NCI-H345 (cell line): Measurements from ENCODE around the gene PTH.
A peak's percentile ranks its signal among the peaks of the same experiment; 100 is the strongest.

ENCODE experiments used
- DNase-seq: peaks from one replicate; lab custom pipeline; 2025; lab: John Stamatoyannopoulos, UW

The PTH gene

DNA sequence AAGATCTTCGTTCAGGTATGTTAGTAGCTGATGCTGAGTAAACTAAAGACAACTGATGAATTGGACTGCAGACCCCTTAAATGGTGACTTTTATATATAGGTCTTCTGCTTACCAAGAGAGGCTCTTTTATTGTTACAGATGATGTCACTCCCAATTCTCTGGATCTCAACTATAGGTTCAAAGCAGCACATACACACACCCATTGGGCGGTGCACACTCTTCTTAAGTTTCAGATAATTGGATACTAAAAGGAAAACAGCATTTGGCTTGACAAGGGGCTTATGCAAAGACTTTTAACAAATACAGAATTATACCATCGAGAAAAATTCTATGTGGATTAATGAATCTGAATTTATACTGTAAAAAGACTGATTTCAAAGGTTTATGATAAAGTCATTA is at the start of gene PTH:
Gene PTH (minus strand): TSS at position 69 of the 400 bp plus-strand sequence. CDS start 3,142 bp downstream, outside the sequence.
- DNase-seq, result no peak

DNA sequence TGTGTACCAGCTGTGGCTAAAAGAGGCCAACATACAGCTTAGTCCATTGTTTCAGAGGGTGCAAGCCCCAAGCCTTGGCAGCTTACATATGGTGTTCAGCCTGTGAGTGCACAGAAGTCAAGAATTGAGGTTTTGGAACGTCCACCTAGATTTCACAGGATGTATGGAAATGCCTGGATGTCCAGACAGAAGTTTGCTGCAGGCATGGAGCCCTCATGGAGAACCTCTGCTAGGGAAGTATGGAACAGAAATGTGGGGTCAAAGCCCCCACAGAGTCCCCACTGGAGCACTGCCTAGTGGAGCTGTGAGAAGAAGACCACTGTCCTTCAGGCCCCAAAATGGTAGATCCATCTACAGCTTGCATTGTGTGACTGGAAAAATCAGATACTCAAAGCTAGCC is 42.2 kb upstream of the PTH start:
- DNase-seq, result no peak

DNA sequence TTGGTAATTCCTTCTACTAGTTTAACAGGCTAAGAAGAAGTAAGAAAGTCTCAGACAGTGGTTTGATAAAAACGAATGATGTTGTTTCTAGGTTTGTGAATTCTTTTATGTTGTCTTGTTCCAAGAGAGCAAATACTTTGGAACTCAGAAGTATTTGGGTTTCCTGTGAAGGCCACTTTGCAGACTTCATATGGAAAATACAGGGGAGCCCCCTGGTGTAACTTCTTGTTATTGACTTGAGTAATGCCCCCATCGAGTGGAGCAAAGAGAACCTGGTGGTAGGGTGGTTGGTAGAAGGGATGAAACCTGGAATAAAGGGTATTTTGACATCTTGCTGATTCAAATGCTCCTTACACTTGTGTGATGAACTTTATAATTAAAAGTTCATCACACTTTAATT is 40.0 kb upstream of the PTH start:
- no peak for DNase-seq

DNA sequence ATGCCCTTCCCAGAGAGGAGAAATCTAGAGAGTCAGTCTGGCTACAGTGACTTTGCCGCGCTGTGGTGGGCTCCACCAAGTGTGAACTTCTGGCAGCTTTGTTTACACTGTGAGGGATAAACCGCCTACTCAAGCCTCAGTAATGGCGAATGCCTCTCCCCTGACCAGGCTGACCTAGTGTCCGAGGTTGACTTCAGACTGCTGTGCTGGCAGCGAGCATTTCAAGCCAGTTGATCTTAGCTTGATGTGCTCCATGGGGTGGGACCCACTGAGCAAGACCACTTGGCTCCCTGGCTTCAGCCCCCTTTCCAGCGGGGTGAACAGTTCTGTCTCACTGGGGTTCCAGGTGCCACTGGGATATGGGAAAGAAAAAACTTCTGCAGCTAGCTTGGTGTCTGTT is 38.6 kb upstream of the PTH start:
- no peak for DNase-seq

DNA sequence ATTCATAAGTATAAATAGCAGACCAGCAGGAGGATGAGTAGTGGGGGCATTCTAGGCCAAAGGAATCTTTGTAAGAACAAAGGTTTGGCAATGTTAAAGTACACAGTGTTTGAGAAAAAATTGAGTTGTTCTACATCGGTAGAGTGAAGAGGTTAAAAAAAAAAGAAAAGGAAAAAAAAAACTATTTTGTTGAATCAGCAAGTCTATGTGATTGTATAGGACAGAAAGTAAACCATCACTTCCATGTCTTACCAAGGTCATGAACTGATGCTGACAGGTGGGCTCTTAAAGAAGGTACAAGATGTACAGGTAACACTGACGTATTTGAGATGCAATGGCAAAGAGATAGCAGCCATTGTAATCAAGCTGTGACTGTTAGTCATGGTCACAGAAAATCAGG is 29.5 kb upstream of the PTH start:
- no peak for DNase-seq

DNA sequence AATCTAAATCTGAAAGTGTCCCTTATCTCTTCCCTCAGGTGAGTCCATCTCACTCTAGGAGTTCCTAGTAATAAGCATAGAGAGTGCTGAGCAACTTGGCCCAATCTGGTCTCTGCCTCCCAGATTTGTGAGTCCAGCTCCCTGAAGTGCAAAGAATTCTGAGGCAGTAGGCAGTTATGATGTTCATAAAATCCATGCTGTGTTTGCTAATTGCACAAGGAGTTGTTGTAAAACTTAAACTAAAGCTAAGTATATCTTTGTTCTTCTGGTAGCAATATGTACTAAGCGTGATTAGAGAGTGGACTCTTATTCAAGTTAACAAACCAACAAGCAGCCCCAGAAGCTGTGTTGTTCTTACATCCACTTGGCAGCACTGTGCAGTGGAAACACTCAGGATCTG is 7.6 kb upstream of the PTH start:
- DNase-seq, result no peak

DNA sequence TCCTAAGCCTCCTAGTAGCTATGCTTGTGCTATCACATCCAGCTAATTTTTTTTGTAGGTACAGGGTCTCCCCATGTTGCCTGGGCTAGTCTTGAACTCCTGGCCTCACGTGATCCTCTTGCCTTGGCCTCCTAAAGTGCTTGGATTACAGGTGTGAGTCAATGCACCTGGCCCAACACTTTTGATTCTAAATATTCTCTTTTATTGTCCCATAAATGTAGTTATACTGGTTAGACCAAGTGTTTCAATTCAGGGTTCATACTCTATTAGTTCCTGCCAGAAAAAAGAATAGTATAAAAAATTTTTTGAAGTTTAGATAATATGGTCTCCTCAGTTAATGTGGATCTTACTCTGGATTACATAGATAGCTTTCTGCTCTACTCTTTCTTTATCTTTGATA is 6.7 kb upstream of the PTH start:
- no peak for DNase-seq

DNA sequence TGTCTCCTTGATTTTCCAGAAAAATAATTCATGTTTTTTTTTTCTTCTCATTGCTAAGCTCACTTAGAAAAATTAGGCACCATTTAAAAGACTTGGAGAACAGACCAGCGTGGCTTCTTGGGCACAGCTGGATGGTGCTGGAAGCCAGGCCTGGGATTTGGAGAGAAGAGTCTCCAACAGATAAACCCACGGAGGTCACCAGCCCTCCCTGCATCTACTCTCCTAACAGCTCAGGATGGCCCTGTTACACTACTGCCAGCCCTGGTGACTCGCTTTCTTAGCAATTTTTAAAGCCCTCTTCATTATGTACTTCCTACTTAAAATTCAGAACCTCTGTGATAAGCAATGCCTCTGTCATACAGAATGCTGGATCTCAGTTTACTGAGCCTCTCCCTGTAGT is 1.7 kb downstream of the PTH start:
- no peak for DNase-seq

DNA sequence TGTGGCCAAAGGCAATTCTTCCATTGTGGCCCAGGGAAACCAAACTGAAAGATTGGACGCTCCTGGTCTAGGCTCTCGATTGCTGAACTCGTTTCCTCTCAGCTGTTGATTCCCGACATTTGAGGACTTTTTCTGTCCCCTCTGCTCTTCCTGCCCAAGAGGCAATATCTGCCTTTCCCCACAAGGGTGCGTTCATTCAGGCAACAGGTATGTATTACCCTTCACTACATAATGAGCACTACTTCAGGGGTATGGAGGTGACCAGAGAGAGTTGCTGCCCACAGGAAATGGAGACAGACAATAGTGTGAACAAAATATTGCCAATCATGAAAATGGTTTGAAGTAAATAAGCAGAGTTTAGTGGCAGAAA is 8.2 kb downstream of the PTH start:
- no peak for DNase-seq

DNA sequence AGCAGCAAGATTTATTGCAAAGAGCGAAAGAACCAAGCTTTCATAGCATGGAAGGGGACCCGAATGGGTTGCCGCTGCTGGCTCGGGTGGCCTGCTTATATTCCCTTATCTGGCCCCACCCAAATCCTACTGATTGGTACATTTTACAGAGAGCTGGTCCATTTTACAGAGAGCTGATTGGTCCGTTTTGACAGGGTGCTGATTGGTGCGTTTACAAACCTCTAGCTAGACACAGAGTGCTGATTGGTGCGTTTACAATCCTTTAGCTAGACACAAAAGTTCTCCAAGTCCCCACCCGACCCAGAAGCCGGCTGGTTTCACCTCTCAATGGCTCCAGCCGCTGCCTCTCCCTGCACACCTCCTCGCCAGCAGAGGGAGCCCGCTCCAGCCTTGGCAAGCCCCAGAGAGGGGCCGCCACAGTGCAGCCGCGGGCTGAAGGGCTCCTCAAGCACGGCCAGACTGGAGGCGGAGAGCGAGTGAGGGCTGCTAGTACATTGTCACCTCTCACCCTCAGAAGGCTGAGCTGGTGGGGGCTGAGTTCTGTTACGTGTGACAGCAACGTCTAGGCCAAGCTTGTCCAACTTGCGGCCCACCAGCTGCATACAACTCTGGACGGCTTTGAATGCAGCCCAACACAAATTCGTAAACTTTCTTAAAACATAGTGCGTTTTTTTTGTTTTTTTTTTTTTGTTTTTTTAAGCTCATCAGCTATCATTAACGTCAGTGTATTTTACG is 8.7 kb downstream of the PTH start:
- no peak for DNase-seq

DNA sequence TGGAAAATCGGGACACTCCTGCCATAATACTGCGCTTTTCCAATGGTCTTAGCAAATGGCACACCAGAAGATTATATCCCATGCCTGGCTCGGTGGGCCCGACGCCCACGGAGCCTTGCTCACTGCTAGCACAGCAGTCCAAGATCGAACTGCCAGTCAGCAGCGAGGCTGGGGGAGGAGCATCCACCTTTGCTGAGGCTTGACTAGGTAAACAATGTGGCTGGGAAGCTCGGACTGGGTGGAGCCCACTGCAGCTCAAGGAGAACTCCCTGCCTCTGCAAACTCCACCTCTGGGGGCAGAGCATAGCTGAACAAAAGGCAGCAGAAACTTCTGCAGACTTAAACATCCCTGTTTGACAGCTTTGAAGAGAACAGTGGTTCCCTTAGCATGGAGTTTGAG is 15.6 kb downstream of the PTH start:
- DNase-seq, result no peak

DNA sequence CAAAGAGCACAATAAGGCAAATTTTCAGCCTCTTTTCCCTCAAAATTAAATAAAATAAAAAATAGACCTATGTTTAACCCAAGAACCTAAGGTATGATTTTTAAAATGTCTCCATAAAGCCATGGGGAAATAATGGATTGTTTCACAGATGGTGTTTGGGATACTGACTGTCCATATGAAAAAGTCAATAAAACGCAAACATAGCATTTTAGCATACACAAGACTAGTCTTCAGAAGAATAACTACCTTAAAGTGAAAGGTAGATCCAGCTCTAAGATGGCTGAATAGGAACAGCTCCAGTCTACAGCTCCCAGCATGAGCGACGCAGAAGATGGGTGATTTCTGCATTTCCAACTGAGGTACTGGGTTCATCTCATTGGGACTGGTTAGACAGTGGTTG is 16.1 kb downstream of the PTH start:
- DNase-seq, result no peak

DNA sequence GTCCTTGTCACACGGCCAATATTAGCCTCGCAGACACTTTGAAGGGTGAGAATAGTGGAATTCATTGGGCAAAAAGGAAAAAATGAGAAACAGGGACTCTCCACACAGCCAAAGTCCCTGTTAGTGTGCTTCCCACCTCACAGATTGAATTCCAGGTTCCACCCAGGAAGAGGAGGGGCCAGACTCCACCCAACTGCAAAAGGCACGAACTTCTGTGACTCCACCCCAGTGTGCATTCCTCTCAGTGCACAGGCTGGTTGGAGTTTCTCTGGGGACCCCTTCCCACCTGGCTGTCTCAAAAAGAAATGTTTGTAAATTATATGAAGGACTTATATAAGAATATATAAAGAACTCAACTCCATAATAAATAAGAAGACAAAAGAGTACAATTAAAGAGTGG is 20.7 kb downstream of the PTH start:
- no peak for DNase-seq

DNA sequence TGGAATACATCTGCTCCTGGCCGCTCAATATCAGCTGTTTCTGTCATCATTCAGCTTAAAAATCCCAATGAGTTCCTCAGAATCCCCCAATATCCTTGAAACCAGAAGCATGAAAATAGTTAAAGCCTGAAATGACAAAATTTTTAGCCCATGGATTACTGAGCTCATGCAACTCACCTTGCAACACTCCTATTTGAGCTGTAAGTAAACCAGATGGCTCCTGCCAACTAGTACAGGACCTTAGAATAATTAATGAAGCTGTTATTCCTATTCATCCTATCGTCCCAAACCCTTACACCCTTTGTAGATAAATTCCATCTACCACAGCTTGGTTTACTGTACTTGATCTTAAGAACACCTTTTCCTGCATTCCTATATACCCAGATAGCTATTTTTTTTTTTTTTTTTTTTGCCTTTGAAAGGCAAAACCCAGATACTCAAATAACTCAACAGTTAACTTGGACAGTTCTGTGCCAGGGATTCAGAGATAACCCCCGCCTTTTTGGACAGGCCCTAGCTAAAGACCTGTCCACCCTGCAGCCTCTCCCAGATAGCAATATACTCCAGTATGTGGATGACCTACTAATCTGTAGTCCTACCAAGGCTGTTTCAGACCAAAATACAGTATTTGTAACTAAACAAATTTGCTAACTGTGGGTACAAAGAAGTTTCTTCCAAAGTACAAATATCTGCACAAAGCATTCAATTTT is 22.6 kb downstream of the PTH start:
- no peak for DNase-seq

DNA sequence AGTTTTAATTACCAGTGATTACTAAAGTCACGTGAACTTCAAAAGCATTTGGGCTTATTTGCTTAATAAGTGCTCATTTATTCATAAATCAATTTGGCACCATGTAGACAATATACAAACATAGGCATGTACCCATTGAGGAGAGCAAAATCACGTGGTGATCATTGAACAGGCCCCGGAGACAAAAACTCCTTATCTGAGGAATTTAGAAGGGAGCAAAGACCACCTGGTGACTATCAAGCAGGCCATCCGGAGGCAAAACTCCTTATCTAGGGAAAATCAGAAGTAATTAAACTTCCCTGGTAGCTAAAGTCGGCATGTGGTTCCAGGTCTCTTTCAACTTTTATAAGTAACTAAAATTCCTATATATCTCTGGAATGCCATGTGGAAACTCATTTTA is 27.0 kb downstream of the PTH start:
- no peak for DNase-seq

DNA sequence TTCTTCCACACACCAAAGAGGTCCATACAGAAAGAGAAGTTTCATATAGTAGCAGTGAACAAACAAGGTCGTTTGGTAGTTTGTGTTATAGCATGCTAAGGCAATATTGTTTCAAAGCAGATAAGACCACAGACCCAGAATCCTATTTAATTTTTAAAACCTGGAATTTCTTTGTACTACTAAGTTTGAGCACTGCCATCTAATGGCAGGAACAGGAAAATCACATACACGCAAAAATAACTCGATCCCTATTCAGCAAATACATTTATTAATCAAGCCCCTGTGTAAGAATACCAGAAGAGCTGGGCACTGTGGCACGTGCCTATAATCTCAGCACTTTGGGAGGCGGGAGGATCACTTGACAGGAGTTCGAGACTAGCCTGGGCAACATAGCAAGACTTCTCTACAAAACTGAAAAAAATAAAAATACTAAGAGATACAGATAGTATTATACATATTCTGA is 29.9 kb downstream of the PTH start:
- peak; percentile 40 for DNase-seq

DNA sequence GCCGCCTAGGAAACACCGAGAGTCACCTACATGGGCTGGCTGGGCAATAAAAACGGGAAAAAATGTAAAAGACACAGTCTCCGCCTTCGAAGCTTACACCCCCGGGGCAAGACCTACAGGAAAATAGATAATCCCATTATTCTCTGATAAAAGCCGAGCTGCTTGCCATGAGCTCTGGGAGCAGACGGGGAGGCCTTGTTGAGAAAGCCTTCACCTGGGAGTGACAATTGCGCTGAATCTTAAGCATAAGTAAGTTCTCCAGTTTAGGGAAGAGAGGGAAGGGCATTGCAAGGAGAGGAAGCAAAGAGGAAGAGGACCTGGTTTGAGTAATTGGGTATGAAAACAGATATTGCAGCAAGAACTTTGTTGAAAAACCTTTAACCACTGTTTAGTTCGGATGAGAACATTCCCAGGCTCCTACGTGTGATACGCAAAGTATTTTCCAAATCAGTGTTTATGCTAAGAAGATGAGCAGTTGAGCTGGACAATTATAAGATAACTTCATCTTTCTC is 32.0 kb downstream of the PTH start:
- DNase-seq, result no peak

DNA sequence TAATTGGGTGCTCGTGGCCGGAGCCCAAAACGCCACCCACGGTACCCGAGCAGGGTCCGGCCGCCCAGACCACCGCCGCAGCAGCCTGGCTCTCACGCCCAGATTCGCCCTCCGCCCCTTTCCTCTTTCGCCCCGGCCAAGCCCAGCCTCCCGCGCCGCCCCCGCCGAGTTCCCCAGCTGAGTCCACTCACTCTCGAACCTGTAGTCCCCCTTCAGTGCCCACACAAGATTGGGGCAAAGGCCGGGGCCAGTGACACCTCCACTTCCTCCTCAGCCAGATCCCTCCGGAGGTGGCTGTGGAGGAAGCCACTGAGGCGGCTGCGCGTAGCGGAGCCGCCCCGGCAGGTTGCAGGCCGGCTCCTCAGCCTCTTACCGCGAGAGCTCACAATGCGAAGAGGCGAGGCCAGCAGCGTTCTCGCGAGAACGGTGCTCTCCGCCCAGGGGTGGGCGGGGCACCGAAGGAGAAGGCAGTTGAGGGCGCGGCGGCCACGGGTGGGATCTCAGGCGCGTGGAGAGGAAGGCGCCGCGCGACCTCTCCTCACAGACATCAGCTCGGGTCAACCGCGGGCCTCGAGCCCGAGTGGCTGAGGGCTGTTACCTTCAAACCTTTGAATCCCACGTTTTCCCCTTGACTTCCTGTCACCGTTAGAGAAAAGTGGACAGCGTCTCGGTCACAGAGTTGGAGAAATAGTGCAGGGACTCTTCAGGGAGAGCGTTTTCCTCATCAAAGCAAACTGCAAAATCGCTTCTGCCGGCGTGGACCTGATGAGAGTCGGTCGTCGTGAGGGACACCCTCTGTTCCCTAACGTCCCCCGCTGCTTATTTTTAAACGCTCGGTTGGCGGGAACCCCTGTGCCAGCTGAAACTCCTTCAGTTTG is 32.7 kb downstream of the PTH start, which contains the start of gene BTBD10:
Gene BTBD10 (minus strand): TSS at position 322 of the 878 bp plus-strand sequence. CDS start 18,098 bp downstream, outside the sequence.
- DNase-seq, result peak; percentile 96

DNA sequence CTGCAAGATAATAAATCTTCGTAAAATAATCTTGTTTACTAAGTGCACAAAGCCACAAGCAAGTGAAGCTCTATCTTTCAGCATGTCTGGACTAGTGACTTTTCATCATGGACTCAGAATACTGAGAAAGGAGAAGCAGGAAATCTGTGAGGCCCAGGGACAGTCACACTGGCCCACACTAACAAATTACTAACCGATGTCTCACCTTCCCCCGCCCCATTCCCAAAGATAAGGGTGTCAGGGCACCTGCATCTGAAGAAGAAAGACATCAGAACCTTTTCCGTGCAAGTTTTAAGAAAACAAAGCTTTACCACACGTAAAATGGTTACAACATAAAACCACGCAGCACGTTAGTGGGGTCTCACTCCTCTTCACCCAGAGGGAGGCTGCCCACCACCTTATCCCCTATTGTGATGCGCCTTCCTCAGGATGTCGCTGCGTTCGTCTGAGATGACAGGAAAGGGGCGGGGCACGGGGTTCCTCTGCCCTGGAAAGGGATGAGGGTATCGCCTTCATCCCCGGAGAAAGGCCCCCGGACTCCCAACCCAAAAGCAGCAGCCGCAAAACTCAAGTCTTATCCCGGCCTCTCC is 33.4 kb downstream of the PTH start:
- DNase-seq, result peak; percentile 58

DNA sequence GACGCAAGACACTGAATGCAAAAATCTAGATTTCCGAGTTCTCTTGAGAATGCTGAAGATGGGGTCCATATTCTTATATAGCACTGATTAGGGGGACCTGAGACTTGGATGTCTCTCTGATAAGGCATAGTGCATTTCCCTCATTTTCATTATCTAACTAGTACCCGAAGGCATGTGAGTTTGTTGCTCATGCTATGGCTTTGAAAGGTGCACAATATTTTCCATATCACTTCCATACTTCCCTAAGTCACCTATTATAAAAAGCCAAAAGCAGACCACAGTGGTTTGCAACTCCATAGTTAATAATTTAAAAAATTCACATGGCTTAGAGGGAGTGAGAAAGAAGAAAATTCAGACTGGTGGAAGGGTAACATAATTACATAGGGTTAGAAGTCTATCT is 34.5 kb downstream of the PTH start:
- DNase-seq, result no peak

DNA sequence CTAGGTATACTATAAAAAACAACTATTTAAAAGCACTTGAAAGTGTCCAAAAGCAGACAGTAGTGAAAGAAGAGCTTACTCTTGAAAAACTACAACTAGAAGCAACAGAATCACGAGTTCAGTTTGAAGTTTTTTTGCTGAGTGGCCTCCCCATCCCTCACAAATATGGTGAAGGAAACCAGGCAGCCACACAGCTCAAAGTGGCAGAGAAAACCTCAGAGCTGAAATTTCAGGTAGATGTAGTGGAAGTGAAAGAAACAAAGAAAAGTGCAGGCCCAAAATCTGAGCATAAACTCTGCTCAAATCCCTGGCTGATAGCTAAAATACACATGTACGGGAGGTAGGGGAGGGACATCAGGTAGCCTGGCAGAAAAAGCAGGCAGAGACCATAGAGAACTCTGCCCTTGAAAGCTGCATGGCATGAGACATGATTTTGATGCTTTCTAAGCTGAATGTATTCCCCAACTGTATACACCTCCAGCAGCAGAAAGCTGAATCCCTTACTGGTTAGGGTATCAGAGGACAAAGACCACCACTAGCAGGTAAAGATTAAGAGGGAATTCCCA is 44.9 kb downstream of the PTH start:
- DNase-seq, result no peak

DNA sequence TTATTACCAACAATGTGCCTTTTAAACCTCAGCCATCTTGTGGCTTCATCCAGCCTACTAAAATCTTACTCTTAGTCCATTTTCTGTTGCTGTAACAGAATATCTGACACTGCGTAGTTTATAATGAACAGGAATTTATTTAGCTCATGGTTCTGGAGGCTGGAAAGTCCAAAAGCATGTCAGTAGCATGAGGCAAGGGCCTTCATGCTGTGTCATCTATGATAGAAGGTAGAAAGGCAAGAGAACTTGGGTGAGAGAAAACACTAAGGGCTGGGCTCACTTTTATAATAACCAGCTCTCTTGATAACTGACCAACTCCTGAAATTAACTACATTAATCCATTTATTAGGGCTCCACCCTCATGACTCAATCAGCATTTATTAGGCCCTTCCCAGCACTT is 46.3 kb downstream of the PTH start:
- DNase-seq, result no peak
